GM18499 (cell line): ENCODE results near the gene IGSF8.
"Not testable (repeated sequence)": the region's sequence is repeated elsewhere in the genome, so short reads cannot be mapped to it uniquely, and the experiment has no call there.

Experiments used
- ATAC-seq: cut with Tn5 transposase; IDR thresholded peaks from one replicate; pipeline ENCODE4 v1.9.1; 2021; ENCODE audit warnings: moderate number of reproducible peaks; ENCODE audit not compliant: insufficient read depth, unreplicated experiment

The IGSF8 gene

DNA sequence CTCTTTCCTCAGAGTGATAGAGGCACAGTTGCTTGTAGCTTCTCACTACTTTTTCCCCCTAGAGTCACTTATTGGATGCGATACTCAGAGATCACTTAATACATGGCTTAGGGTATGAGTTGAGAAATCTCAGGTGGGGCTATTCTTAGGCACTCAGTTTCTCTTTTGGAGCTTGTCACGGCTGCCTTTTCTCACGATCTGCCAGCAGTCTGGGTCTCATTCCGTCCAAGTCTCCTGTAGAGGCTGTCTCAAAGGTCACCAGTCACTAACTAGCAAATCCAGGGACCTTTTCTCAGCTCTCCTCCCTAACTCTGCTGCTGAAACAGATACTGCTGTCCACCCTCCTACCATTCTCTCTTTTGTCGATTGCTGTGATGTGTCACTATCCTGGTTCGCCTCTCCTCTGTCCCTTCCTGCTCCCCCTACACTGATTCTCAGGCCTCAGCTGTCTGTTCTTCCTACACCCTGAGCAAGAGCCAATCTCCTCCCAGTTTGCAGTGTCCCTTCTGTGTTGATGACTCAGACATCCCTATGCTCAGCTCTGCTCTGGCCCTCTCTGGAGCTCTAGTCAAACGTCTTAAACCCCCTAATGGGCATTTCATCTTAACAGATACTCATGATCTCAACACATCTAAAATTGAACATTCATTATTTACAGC lies 29.6 kb upstream of the IGSF8 start:
- ATAC-seq: no peak

DNA sequence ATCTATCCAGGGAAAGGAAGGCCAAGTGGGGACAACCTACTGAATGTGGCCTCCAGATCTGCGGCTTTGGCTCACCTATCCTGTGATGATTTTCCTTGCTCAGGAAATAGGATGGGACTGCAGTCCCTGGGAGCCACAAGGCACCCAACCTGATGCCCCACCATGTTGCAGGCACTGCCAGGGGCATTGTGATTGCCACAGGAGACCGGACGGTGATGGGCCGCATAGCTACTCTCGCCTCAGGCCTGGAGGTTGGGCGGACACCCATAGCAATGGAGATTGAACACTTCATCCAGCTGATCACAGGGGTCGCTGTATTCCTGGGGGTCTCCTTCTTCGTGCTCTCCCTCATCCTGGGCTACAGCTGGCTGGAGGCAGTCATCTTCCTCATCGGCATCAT lies 29.0 kb upstream of the IGSF8 start:
- ATAC-seq: no peak

DNA sequence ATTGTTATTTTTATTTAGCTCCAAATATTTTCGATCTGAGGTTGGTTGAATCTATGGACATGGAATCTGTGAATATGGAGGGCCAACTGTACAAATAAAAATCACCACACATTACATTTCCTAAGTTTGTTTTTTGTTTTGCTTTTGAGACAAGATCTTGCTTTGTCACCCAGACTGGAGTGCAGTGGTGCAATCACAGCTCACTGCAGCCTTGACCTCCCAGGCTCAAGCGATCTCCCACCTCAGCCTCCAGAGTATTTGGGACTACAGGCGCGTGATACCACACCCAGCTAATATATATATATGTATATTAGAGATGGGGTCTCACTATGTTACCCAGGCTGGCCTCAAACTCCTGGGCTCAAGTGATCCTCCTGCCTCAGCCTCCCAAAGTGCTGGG lies 27.9 kb upstream of the IGSF8 start:
- ATAC-seq: not testable (repeated sequence)

DNA sequence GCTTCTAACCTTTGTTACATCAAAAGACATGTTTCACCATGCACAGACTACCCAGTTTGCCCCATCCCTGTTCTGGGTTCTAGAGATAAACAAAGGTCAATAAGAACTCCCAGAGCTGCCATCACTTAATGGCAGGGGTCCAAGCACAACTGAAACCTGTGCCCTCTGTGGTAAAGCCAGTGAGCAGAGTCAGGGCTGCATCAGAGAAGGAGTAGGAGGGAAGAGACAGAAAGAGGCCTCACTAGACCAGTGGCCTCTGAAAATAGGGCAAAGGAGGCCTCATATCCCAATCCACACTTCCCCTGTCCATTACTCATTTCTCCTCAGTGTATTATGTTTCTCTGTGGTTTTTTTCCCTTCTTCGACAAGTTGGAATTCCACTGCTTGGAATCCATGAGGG lies 27.3 kb upstream of the IGSF8 start:
- no peak for ATAC-seq

DNA sequence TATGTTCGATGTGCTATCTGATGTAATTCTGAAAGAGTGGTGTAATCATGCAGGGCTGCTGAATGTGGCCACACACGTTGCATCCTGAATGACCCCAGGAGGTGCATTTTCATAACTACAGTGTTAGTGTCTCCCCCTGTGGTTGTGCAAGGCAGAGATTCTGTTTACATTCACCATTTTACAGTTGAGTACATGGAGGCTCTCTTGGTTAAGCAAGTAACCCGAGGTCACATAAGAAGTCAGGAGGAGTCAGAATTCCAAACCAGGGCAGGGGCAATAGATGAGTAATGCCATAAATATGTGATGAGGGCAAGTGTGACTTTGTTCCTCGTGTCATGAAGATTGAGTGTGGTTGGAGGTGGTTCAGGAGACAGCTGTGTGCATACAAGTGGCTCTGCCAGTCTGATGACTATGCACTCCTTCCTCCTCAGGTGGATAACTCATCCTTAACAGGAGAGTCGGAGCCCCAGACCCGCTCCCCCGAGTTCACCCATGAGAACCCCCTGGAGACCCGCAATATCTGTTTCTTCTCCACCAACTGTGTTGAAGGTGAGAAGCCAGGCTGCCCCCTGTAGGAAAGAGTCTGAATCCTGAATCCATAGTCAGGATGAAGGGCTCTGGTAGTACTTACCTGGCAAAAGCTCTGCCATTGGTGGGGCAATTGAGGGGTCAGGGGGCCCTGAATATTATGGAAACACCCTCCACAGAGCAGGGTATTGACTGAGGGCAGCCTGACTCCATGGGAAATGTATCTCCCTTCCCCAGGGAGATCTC lies 26.5 kb upstream of the IGSF8 start:
- ATAC-seq: no peak

DNA sequence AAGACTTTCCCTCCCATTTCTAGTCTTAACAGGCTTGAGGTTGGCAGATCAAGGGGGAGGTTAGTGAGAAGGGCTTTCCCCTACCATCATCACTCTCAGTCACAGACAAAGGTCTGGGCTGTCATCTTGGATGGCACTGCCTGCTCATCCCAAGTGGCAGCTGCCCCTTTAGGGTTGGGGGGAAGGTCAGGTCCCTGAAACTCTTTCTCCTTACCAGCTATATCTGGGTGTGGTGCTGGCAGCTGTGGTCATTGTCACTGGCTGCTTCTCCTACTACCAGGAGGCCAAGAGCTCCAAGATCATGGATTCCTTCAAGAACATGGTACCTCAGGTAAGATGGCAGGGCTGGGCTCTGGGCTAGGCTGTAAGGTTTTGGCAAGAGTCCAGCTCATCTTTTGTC lies 25.3 kb upstream of the IGSF8 start:
- ATAC-seq: no peak

DNA sequence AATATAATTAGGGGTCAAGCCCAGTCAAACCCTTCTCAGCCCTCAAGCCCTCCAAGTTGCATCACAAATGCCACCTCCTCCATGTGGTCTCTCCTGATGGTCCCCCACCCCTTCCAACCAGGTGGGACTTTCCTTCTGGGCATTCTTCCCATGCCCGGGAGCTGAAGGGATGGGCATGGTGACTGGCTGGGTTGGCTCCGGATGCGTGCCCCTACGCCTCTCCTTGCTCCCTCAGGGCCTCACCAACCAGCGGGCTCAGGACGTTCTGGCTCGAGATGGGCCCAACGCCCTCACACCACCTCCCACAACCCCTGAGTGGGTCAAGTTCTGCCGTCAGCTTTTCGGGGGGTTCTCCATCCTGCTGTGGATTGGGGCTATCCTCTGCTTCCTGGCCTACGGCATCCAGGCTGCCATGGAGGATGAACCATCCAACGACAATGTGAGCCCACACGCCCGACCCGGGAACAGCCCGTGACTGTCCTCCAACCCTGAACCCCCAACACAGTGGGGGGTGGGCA lies 24.6 kb upstream of the IGSF8 start:
- no peak for ATAC-seq

DNA sequence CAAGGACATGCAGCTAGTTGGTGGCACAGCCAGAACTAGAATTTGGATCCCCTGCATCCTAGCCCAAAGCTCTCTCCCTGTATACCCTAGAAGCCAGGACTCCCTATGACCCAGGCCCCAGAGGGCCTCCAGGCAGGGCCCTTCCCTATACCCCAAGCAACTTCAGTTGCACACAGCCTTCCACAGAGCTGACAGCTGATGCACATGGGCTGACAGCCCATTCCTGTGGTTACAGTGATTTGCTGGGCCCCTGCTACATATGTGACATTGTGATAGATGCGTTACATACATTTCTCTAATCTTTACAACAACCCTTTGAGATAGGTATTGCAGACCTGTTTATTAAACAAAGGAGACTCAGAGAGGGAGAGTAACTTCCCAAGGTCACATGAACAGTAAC lies 23.0 kb upstream of the IGSF8 start:
- ATAC-seq: no peak

DNA sequence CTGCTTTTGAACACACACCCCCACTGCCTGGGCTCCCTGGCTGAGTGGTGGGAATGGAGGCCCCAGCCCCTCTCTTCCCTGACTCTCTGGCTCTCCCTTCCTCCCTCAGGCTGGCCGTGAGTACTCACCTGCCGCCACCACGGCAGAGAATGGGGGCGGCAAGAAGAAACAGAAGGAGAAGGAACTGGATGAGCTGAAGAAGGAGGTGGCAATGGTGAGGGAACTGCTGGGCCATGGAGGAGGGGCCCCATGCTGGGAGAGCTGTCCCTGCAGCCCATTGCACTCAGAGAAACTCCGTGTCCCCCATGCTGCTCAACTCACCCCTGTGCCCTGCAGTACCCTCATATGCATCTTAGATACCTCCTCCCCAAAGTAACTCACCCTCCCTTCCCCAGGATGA lies 22.4 kb upstream of the IGSF8 start:
- ATAC-seq: no peak

DNA sequence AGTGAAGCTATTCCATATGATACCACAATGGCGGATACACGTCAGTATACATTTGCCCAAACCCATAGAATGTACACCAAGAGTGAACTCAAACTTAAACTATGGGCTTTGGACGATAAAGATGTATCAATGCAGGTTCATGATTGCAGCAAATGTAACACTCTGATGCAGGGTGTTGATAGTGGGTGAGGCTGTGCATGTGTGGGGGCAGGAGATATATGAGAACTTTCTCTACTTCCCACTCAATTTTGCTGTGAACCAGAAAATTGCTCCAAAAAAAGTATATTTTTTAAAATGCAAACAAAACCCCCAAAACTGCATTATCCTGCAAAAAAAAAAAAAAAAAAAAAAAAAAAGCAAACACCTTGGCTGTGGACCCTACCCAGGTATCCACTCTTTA lies 20.5 kb upstream of the IGSF8 start:
- no peak for ATAC-seq

DNA sequence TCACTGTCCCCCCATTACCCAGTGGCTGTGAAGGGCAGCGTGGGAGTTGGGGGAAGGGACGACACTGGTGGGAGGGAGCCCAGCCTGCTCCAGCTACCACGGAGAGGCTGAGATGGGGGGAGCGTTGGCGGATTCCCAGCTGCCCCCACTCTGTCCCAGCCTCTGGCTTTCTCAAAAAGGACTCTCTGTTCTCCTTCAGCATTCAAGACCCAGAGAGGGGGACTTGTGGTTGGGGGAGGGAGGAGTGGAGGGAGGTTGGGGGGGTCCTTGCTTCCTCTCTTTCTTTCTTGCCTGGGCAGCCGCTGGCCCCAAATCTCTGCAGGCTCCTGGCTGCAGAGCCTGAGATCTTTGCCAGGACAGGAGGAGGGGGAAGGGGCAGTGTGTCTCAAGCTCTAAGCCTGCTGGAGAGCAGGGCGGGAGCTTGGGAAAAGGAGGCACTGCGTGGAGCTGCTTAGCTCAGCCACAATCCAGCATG lies 19.3 kb upstream of the IGSF8 start:
- ATAC-seq: no peak

DNA sequence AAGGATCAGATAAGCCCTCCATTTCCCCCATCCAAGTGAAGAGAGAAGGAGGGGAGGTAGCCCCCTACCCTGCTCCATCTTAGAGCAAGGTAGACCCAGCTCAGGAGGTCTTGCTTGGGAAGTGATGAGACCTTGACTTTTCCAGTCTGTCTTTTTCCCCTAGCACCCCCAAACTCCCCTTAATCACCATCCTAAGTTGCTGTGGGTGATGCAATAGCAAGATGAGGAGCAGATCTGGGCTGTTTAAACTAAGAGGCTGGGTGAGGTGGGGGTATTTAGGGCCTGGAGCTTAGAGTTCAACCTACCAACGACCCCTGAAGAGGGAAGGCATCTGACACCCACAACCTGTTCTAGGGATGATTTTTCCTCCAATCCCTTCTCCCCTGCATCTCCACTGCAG lies 18.9 kb upstream of the IGSF8 start:
- ATAC-seq: no peak

DNA sequence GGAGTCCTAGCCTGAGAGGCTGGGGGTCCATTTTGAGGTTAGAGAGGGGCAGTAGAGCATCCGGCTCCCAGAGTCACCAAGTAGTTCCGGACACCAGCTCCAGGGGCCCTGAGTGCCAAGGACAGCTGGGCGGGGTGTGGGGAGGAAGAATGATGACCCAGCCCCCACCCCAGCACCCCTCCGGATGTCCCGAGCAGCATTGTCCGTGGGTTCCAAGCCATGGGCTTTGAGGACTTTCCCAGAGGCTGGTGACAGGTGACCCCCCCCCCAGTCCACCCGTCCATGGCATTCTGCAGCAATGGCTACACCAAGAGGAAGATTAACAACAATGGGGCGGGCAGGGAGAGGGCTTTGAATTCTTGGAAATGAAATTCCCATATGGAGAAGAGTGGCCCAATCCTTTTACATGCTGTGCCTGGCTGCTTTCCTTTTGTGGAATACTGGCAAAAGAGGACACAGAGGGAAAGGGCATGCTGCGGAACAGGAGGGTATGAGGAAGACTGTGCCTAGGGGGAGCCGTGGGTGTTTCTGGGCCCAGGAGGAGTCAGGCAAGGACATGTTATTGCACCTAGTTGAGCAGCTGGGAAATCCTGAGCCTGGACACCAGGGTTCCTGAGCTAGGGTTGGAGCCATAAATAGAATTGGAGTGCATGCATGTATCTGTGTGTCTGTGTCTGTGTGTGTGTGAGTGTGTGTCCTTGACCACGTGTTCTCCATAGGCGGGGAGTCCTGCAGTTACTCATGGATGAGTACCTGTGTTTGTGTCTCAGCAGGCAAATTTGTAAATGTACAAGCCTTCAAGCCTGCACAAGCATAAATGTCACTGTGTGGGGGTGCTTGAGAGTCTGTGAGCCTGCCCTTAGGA lies 18.1 kb upstream of the IGSF8 start:
- no peak for ATAC-seq

DNA sequence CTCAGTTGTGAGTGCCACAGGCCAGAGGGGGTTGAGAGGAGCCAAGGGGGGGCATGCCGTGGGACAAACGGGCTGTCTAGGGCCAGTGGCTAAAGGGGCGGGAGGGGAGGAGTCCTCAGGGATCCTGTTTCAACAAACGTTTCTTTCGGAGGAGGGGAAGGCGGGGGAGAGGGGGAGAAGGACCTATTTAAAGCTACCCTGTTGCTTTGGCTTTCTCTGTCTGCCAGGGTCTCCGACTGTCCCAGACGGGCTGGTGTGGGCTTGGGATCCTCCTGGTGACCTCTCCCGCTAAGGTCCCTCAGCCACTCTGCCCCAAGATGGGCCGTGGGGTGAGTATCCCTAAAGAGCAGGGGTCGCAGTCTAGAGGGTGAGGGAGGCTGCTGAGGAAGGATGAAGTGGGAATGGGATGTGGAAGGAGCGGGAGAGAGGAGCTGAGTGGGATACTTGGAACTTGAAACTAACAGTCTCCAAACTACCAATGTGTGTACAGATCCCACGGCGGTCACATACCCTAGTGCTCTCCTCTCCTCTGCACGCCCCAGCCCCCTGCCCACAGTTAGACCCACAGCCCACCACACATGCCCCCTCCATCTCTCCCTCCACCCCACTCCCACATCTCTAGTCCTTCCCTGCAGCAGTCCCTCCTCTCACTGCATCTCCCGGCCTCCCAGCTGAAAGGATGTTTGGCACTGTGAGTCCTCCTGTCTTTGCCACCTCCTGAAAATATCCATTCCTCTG lies 17.3 kb upstream of the IGSF8 start, which contains the start of gene ATP1A2:
Gene ATP1A2 (plus strand): TSS at position 215 of the 738 bp plus-strand sequence. CDS start 103 bp downstream, at position 318.
- no peak for ATAC-seq

DNA sequence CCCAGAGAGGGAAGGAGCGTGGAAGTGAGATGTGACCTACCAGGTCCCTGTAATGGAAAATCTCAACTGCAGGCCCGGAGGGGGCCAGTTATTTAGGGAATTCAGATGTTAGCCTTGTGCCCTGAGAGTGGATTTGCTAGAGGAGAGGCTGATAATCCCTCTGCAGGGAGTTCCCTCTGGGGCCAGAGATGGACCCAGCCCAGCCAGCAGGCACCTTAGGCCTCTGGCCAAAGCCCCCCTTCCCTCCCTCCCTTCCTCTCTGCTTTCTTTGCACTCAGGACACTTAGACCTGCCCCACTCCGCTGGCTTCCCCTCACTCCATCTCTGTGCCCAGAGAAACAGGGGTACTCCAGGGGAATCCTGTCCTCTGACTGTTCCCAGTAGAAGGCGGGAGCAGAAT lies 15.7 kb upstream of the IGSF8 start:
- no peak for ATAC-seq

DNA sequence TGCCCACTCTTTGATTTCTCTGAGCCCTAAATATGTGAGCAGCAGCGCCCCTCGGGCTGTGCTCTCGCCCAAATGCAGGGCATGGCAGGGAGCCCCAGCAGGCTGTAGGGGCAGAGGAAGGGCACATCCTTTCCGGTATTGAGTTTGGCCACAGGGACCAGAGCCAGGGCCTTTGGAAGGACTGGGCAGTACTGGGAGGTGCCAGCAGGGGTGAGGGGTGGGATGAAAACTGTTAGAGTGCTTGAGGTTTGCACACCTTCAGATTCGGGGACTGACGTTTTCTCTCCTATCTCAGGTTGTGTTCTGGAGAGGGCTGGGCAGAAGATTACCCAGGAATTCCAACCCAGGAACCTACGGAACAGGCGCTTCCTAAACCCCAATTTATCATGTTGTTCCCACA lies 15.0 kb upstream of the IGSF8 start:
- no peak for ATAC-seq

DNA sequence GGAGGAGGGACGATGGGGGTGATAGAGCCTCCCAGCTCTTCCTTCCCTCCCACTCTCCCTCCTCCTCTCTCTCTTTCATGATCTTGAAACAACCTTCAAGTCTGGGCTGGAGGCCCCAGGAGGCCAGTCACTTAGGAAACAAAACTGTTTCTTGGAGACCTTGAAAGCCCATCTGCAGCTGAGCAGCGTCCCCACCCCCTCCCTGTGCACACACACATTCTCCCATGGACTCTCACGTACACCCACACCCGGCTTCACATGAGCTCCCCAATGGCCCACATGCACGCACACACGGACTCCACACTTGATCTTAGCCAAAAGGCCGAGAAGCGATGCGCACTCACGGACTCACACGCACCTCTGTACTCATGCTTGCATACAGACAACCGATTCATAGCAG lies 13.9 kb upstream of the IGSF8 start:
- ATAC-seq: no peak

DNA sequence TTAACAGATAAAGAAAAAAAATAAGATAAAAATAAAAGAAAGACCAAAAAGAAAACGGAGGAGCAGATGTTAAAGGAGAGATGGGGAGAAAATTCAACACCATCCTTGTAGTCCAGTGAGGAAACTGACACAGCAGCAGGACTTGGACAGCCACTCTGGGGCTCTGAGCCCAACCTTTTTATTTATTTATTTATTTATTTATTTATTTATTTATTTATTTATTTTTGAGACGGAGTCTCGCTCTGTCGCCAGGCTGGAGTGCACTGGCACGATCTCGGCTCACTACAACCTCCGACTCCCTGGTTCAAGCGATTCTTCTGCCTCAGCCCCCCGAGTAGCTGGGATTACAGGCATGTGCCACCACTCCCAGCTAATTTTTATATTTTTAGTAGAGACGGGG lies 13.0 kb upstream of the IGSF8 start:
- not testable (repeated sequence) for ATAC-seq

DNA sequence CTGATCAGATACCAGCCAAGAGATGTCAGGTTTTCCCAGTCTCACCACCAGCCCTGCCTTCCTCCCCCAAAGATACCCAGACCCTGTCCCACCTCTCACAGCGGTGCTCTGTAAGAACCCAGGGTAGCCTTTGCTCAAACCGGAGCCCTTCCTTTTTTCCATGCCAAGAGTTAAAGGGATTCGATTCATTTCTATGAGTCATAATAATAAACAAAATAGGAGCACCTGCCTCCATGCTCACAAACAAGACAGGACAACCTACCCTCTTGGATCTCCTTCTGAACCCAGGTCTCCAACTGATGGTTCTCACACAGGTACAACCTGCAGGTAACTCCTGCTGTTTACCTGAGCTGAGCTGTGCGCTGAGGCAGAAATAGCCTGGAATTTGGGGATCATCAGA lies 11.3 kb upstream of the IGSF8 start:
- no peak for ATAC-seq
